GM10847 (cell line): ENCODE results near the gene TTR.

Experiments used
- POLR2A ChIP-seq: IDR thresholded peaks from 2 replicates; pipeline ENCODE4 v1.6.1; 2011; ENCODE audit not compliant: insufficient read length; ENCODE audit errors: extremely low read depth

TTR gene

GRCh38 chr18:31573051-31573450 is 18.6 kb upstream of the TTR start:
- TF ChIP-seq POLR2A, result no peak

GRCh38 chr18:31574359-31574758 is 17.3 kb upstream of the TTR start:
- no peak for TF ChIP-seq POLR2A

- no peak for TF ChIP-seq POLR2A
Measured at GRCh38 chr18:31575515-31576257, 16.0 kb upstream of the TTR start.

GRCh38 chr18:31576670-31577069 is 15.0 kb upstream of the TTR start:
- TF ChIP-seq POLR2A, result no peak

- TF ChIP-seq POLR2A, result no peak
Measured at GRCh38 chr18:31577195-31577594, 14.5 kb upstream of the TTR start.

- TF ChIP-seq POLR2A, result no peak
Measured at GRCh38 chr18:31578126-31578525, 13.6 kb upstream of the TTR start.

GRCh38 chr18:31579375-31579774 is 12.3 kb upstream of the TTR start:
- TF ChIP-seq POLR2A, result no peak

- no peak for TF ChIP-seq POLR2A
Measured at GRCh38 chr18:31581498-31582197, 10.0 kb upstream of the TTR start.

GRCh38 chr18:31583185-31583854 is 8.4 kb upstream of the TTR start:
- TF ChIP-seq POLR2A, result no peak

GRCh38 chr18:31585991-31586390 is 5.7 kb upstream of the TTR start:
- no peak for TF ChIP-seq POLR2A

- TF ChIP-seq POLR2A, result no peak
Measured at GRCh38 chr18:31586616-31587015, 5.1 kb upstream of the TTR start.

GRCh38 chr18:31587529-31587928 is 4.1 kb upstream of the TTR start:
- TF ChIP-seq POLR2A, result no peak

- TF ChIP-seq POLR2A, result no peak
Measured at GRCh38 chr18:31590570-31590969, 1.1 kb upstream of the TTR start.

- no peak for TF ChIP-seq POLR2A
Measured at GRCh38 chr18:31591113-31591512, 564 bp upstream of the TTR start.

GRCh38 chr18:31592506-31593157 is 955 bp downstream of the TTR start:
- TF ChIP-seq POLR2A, result no peak

GRCh38 chr18:31595121-31595771 is 3.6 kb downstream of the TTR start:
- TF ChIP-seq POLR2A, result no peak
